ENCODE data around the gene DTHD1. TPM values are rescaled to one million over a fixed set of nuclear protein-coding genes. Genes with fewer than 3 reads are reported as not detected.

The DTHD1 gene
- total RNA-seq, 1 donor from 2014 or later = not detected

GRCh38 chr4:36343501-36344175, 62.2 kb downstream of the DTHD1 start:
- peak; percentile 70 for DNase-seq (ENCODE audit: low read depth)

DNA sequence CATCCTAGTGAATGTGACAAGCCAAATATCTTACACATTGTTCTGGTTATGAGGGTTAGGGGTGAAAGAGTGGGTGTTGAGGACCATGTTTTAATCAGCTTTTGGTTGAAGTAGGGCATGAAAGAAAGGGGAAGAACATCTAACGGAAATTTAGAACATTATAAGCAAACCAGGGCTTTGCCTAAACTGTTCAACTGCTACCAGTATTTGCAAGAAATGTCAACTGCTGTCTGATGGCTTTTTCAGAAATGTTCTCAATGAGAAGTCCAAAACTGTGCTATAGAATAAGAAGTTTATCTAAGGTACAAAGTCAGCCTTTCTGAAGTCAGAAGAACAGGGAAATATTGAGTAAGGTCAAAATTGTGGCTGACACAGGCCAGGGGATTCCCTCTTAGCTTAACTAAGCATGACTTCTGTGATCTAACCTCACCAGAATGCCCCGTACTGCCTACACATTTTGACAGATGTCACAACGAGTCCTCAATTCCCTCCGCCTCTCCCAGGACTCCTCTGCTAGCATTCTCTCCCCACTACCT, 67.1 kb downstream of the DTHD1 start:
- DNase-seq (ENCODE audit: low read depth) = peak; percentile 45

DNA sequence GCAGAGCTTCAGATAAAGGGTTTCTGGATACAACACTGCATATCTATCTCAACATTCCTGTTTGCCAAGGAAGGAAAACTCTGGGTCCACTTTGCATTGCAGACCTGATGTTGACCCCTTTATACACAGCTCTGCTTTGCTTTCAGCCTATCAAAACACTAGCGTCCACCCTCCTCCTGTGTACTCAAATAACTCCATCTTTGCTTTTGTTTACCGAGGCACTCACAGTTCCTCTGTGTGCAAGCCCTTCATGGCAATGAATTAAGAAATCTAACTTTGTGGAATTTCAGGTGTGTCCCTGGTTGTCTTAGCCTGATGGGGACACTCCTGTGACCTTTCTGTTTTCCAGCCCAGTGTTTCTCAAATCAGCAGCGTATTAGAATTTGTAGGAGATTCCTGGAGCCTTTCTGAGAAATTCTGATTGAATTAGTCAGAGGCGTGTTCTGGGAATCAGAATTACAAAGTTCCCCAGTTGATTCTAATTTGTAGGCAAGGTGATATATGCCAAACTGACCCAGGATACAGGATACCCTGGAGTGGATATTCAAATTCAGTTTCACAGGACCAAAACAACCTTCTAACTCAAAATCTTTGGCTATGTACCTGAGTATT, 68.6 kb downstream of the DTHD1 start:
- DNase-seq (ENCODE audit: low read depth) = peak; percentile 59

DNA sequence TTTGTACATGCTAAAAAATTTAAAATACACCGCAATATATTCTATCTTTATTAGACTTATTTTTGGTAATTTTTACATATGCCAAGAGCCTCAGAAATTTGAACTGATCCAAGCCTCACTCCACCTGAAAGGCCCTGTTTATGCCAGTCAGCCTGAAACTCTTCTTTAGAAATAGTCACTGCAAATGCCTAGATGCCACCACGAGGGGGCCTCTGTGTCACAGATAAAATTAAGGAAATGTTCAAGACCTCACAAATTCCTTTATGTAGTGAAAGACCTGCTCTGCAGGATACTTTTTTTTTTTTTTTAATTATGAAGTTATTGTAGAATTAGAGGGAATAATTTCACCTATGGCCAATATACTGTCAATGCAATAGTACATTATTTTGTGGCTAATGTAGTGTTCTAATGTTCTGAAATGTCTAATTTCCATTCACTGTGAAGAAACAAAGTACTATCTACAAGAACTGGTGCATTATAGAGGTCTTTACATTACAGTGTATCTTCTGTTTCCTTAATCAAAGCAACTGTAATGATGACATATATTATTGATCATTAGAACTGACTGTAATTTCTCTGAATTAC, 69.8 kb downstream of the DTHD1 start:
- DNase-seq (ENCODE audit: low read depth) = peak; percentile 47

DNA sequence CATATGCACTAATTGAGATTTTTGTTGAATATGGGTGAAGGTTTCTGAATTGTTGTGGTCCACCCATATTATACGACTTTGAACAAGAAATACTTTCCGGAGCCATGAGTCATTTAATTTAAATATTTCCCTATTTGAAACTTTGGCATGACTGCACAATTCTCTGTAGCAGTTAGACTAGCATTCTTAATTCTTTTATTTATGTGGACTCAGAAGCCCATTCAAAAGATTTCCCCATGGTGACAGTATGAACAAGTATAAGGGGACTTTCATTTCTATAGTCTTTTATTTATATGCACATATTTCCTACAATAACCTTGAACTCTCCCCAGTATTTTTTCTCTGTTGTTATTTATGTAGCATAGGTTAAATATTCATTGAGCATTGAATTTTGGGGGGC, 72.6 kb downstream of the DTHD1 start:
- DNase-seq (ENCODE audit: low read depth) = no peak

- no peak for DNase-seq (ENCODE audit: low read depth)
These were observed 76.8 kb downstream of the DTHD1 start for GRCh38 chr4:36358173-36358572.

DNA sequence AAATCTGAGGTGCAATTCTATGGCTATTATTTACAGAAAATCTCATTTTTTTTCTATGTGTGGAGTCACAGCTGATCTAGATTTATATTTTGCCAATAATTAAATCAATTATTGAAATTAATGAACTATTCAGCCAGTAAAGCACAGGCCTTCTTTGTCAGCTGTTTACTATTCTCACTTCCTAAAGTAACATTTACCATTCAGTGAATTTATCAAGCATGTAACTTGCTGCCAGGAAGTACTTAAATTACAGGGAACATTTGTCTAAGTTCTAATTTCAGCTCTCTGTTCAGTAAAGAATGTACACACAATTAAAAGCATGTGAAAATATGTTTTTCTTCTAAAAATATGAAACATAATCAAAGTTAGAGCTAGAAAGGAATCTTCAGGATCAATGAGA, 79.3 kb downstream of the DTHD1 start:
- no peak for DNase-seq (ENCODE audit: low read depth)

DNA sequence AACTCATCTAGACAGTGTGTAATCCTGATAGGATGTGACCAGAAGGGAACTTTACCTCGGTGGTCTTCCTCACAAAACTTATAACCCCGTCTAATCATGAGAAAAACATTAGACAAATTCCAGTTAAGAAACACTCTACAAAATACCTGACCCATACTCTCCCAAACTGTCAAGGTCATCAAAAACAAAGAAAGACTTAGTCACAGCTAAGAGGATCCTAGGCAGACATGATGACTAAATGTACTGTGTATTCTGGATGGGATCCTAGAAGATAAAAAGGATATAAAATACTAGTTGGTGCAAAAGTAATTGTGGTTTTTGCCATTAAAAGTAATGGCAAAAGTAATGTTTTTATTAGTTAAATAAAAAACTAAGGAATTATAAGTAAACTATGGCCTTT, 81.6 kb downstream of the DTHD1 start:
- DNase-seq (ENCODE audit: low read depth) = peak; percentile 13

GRCh38 chr4:36374836-36375511, 93.6 kb downstream of the DTHD1 start:
- DNase-seq (ENCODE audit: low read depth) = no peak

DNA sequence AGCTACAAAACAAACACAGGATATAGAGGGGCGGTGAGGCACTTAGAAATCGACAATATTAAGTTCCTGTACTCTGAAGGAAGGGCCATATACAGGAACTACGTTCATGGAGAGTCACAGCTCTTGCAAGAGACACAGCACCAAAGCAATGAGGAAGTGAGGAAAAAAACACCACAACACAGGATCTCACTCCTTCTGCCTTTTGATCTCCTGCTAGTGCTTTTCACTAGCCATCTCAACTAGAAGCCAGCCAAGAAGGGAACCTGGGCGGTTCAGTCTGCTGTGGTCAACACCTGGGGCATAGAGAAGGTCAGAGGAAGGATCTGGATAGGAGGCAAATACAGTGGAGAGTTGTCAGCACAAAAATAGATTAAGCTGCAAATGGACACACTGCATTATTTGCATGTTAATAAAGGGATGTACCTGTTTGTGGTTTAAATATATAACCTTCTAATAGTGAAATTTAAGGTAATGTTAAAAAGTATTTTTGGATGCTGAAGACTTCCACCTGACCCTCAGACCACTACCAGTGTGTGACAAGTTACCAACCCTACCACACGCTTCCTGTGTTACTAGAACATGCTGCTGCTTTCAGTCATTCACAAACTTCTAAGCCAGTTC, 104.6 kb downstream of the DTHD1 start:
- no peak for DNase-seq (ENCODE audit: low read depth)

DNA sequence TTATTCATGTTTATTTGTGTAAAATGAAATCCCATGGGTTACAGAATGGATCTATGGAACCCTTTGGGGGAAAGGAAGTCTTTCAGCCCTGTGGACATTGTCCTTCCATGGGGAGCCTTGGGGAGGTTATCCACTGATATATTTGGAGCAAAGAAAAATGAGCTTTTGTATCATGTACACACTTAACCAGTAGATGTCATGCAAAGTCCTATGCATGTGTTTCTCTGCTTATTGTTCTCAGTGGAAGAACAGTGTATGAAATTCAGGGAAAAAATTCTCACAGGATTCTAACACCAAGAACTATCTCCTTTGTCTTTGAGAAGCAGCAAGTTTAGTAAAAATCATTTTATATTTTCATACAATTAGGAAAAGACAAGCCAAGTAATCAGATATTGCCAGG, 105.3 kb downstream of the DTHD1 start:
- no peak for DNase-seq (ENCODE audit: low read depth)

DNA sequence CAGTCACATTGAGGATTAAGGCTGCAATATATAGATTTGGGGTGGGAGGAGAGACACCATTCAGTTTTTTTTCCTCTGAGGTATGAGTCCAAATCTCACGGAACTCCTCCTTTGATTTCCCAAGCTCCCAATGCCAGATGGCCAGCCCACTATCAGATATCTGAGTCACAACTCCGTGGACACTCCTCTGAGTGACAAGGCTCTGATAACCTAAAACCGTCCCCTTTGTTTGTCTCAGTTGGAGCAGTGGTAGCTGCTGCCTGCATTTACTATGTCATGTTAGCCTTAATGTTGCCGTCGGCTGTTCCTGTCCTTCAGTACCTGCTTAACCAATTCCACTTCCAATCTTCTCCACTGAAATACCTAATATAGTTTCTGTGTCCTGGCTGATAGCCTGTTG, 107.3 kb downstream of the DTHD1 start:
- no peak for DNase-seq (ENCODE audit: low read depth)

GRCh38 chr4:36391411-36391810, 110.0 kb downstream of the DTHD1 start:
- no peak for DNase-seq (ENCODE audit: low read depth)

DNA sequence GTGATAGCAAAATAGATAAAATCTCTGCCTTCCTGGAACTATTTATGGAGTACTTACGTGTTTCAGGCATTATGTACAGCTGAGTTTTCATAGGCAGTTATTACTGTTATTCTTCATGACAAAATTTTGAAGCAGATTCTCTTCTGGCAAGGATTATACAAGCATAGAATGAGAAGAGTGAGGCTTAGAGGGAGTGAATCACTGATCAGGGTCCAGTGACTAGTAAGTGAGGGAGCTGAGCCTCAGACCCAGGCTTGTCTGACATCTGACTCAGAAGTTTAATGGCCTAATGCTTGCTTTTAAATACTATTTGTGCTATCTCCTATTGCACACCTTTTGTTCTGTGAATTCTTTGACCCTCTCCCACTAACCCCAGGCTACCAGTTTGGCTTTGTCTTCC, 110.6 kb downstream of the DTHD1 start:
- peak; percentile 47 for DNase-seq (ENCODE audit: low read depth)

GRCh38 chr4:36392916-36393315, 111.5 kb downstream of the DTHD1 start:
- DNase-seq (ENCODE audit: low read depth) = no peak

Other genes starting within 250 kb of the DTHD1 start
- 27.3 and 31.6 TPM in 2 replicates for gene ARAP2, start 37.1 kb upstream of the DTHD1 start, total RNA-seq

Measured in renal cortical epithelial cell (primary cell).